GM18858 (cell line): ENCODE data around the gene TRIM4.
A peak's percentile ranks its signal among the peaks of the same experiment; 100 is the strongest.
"Not testable (repeated sequence)": the region's sequence is repeated elsewhere in the genome, so short reads cannot be mapped to it uniquely, and the experiment has no call there.

ENCODE experiments used
- ATAC-seq: cut with Tn5 transposase; IDR thresholded peaks from one replicate; pipeline ENCODE4 v1.9.1; 2021; ENCODE audit not compliant: unreplicated experiment

Gene TRIM4

DNA sequence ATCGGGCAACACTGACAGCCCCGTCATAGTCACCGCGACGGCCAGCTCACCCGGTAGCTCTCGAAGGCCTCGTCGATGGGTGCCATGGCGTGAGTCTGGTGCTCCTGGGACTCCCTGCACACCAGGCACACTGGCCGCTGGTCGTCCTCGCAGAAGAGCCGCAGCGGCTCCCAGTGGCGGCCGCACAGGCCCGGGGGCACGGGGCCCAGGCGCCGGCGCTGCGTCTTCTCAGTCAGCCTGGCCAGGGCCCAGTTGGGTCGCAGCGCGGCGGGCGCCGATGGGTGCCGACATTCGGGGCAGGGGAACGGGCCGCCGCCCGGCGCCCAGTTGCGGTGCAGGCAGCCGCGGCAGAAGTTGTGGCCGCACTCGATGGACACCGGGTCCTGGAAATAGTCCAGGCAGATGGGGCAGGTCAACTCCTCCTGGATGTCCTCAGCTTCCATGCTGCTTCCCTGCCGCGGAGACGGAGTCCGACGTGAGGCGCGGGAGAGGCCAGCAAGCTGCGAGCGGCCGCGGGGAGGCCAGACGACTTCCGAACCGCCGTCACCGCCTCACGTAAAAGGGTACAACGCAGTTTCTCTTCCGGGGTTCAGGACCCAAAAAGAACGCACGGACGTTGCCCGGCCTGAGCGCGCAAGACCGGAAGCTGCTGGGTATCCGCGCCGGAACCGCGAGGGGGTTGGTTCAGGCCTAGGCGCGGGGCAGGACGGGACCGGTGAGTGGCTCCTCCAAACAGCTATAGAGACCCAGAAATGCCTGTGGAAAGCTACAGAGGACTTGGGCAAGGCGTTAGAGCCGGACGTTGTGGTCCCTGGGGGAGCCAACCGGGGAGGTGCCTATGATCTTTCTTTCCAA, at the start of gene TRIM4:
Gene TRIM4 (minus strand): TSS at position 572 of the 855 bp plus-strand sequence. CDS start 129 bp downstream, at position 443.
- peak; percentile 84 for ATAC-seq

GRCh38 chr7:99958564-99959227, 39.4 kb upstream of the TRIM4 start:
- no peak for ATAC-seq

- no peak for ATAC-seq
These were observed 35.9 kb upstream of the TRIM4 start for GRCh38 chr7:99955247-99955646.

- not testable (repeated sequence) for ATAC-seq
These were observed 35.3 kb upstream of the TRIM4 start for GRCh38 chr7:99954643-99955042.

- ATAC-seq = no peak
These were observed 34.3 kb upstream of the TRIM4 start for GRCh38 chr7:99953649-99954048.

- not testable (repeated sequence) for ATAC-seq
These were observed 33.3 kb upstream of the TRIM4 start for GRCh38 chr7:99952649-99953048.

- ATAC-seq = not testable (repeated sequence)
These were observed 31.5 kb upstream of the TRIM4 start for GRCh38 chr7:99950819-99951218.

DNA sequence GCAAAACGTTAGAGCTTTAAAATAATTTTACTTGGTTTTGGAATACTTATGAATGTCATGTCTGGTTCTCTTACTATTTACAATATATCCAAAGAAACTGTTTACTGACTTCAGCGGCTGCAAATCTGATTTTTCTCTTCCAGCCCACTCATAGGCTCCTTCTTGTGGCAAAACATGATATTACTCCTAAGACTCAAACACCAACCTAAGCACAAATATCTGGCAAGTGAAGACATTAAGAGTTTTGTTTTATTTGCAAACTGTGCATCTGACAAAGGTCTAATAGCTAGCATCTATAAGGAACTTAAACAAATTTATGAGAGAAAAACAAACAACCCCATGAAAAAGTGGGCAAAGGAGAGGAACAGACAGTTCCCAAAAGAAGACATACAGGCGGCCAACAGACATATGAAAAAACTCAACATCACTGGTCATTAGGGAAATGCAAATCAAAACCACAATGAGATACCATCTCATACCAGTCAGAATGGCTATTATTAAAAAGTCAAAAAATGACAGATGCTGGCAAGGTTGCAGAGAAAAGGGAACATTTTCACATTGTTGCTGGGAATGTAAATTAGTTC, 30.4 kb upstream of the TRIM4 start:
- no peak for ATAC-seq

DNA sequence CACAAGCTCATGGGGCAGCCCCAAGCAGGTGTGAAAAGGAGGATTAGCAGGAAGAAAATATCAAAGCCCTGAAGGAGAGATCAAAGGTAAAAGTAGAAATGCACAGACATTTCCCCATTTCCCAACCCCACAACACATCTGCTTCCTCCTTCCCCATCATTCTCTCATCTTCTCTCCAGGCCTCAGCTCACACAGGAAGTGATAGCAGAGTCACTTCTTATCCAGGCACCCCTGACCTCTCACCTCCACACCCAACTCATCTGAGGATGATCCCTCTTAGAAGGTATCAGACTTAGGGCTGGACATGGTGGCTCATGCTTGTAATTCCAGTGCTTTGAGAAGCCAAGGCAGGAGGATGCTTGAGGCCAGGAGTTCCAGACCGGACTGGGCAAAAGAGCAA, 28.3 kb upstream of the TRIM4 start:
- no peak for ATAC-seq

- no peak for ATAC-seq
These were observed 25.3 kb upstream of the TRIM4 start for GRCh38 chr7:99944497-99945070.

- ATAC-seq = no peak
These were observed 24.5 kb upstream of the TRIM4 start for GRCh38 chr7:99943641-99944496.

DNA sequence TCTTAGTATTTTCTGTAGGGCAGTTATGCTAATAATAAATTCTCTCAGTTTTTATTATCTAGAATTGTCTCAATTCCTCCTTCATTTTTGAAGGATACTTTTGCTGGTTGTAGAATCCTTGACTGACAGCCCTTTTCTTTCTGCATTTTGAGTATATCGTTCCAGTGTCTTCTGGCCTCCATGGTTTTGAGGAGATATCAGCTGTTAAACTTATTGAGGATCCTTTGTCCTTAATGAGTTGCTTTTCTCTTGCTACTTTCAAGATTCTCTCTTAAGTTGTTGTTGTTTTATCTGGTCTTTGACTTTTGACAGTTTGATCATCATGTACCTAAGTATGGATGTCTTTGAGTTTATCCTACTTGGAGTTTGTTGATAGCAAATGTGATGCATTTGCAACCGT, 19.0 kb upstream of the TRIM4 start:
- no peak for ATAC-seq

GRCh38 chr7:99935009-99935408, 15.7 kb upstream of the TRIM4 start:
- ATAC-seq = not testable (repeated sequence)

- no peak for ATAC-seq
These were observed 11.0 kb upstream of the TRIM4 start for GRCh38 chr7:99930376-99930775.

DNA sequence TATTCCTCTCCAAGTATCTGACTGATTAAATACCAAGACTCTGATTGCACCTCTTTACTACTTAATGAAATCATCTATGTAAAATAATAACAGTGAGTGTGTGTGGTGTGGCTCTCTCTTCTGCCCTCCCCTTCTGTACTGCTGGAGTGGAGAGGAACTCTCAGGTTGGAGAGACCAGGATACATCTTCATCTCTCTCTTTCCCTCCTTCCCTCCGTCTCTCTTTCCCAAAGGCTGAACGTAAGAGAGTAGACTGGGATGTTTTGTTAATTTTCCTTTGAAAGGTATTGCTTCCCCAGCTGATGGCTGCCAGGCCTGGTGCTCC, 10.4 kb upstream of the TRIM4 start:
- ATAC-seq = no peak

- no peak for ATAC-seq
These were observed 9.8 kb upstream of the TRIM4 start, which contains the start of gene GJC3 for GRCh38 chr7:99928994-99929729. Gene GJC3, minus strand, starts transcription at chr7:99929620. Its CDS starts 0 bp downstream, at chr7:99929620.

GRCh38 chr7:99928188-99928587, 8.9 kb upstream of the TRIM4 start:
- no peak for ATAC-seq

GRCh38 chr7:99927536-99927935, 8.2 kb upstream of the TRIM4 start:
- no peak for ATAC-seq

GRCh38 chr7:99926321-99926720, 7.0 kb upstream of the TRIM4 start:
- ATAC-seq = no peak

DNA sequence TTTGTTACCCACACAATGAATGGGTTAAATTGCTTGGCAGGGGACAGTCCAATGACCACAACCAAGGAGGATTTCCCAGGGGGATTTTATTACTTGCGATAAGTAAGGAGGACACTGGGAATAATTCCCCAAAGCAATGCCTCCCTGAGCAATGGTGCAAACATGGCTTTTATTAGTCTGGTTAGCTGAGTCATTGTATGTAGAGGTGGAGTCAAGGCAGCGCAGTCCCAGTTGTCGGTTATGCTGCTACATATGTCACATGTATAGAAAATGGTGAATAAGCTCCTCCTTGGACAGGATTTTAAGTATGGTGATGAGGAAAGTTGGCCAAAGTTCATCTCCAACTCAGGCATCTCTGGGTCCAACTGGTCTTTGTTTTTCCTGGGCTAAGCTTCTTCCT, 3.9 kb upstream of the TRIM4 start:
- ATAC-seq = no peak
